Measurements from ENCODE around the gene PLXNA4. TPM values are rescaled to one million over a fixed set of nuclear protein-coding genes. Genes with fewer than 3 reads are reported as not detected.

PLXNA4 gene
- total RNA-seq, 1 experiment from 2014 or later, result 1.0 TPM

DNA sequence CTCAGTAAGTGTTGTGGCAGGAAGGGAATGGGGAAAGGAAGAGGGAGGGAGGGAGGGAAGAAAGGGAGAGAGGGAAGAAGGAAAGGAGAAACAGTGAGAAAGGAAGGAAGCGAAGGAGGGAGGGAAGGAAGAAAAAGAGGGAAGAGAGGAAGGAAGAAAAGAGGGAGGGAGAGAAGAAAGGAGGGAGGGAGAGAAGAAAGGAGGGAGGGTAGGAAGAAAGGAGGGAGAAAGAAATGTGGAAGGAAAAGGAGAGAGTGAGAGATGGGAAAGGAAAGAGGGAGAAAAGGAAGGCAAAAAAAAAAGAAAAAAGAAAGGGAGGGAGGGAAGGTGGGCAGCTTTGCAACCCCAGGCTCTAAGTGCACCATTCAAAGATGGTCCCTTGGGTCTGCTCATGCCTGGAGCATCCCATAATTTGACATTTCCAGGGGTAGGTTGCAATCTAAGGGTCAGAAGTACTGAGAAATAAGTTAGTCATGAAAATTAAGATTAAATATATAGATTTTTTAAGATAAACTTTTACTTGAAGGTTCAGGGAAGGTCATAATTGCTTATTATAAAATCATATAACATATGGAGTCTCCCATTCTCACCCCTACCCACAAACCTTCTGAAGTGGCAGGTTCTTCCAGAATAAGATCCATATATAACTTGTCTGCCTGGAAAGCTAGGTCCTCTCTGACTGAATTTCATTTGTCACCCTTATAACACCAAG lies 249.2 kb downstream of the PLXNA4 start:
- ChIA-PET CTCF (no interaction called here), POLR2A (ENCODE audit: unreplicated experiment) (interaction anchor here (0.6 kb wide), 1 partner anchor 156 kb away, joined by 3 read pairs; no protein-coding TSS in a partner anchor)
- intact Hi-C loops (cut with micrococcal nuclease; ENCODE audit: unreplicated experiment), result no loop called here
- Histone ChIP-seq H3K4me2 (no peak overlapping the region), H3K9me2 (ENCODE audit: insufficient read depth) (no peaks in the 10 kb centered on the region), H3K9me3 (ENCODE audit: insufficient read depth, low read depth) (no peaks in the 10 kb centered on the region), H2AFZ (no peak overlapping the region), H3K4me1 (replicated peaks; ENCODE audit: insufficient read depth) (no peaks in the 10 kb centered on the region), H4K20me1 (ENCODE audit: insufficient read depth) (no peaks in the 10 kb centered on the region), H3K4me3 (no peak overlapping the region), H3K27ac (no peak overlapping the region), H3K79me2 (ENCODE audit: low read depth) (no peaks in the 10 kb centered on the region), H3K27me3 (ENCODE audit: insufficient read depth, low read depth) (peaks cover 97% of the 10 kb centered on the region), H3K36me3 (ENCODE audit: low read depth) (no peaks in the 10 kb centered on the region), H3F3A (ENCODE audit: insufficient read depth, low read depth) (no peaks in the 10 kb centered on the region)
- no peak for DNase-seq
- no peak for TF ChIP-seq EZH2 (IDR thresholded peaks at IDR 0.05; ENCODE audit: low read depth)
- TF ChIP-seq, protein P1, sequence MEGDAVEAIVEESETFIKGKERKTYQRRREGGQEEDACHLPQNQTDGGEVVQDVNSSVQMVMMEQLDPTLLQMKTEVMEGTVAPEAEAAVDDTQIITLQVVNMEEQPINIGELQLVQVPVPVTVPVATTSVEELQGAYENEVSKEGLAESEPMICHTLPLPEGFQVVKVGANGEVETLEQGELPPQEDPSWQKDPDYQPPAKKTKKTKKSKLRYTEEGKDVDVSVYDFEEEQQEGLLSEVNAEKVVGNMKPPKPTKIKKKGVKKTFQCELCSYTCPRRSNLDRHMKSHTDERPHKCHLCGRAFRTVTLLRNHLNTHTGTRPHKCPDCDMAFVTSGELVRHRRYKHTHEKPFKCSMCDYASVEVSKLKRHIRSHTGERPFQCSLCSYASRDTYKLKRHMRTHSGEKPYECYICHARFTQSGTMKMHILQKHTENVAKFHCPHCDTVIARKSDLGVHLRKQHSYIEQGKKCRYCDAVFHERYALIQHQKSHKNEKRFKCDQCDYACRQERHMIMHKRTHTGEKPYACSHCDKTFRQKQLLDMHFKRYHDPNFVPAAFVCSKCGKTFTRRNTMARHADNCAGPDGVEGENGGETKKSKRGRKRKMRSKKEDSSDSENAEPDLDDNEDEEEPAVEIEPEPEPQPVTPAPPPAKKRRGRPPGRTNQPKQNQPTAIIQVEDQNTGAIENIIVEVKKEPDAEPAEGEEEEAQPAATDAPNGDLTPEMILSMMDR (conservative IDR thresholded peaks at IDR 0.05), result no peak
- no TSS peak for BruUV-seq (replicated peaks)

DNA sequence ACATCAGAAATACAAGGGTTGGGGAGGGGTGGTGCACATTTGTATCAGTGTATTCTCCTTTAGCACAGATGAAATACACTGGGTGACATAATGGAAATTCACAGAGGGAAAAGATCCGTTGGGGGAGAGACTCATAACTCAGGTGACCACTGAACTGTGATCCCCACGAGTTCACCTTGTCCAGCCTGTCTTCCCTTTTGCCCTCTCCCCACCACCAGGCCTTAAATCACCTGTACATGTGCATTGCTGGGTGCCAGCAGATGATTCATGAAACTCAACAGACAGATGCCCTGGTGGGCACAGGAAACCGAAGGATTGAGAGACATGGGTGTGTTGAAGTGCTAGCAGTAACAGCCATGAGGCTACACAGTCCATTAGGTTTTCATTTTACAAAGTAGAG lies 253.3 kb downstream of the PLXNA4 start:
- Histone ChIP-seq H3K9me3 (ENCODE audit: insufficient read depth, low read depth) (no peaks in the 10 kb centered on the region), H3K4me3 (no peak overlapping the region), H4K20me1 (ENCODE audit: insufficient read depth) (no peaks in the 10 kb centered on the region), H2AFZ (no peak overlapping the region), H3F3A (ENCODE audit: insufficient read depth, low read depth) (no peaks in the 10 kb centered on the region), H3K4me2 (no peak overlapping the region), H3K79me2 (ENCODE audit: low read depth) (no peaks in the 10 kb centered on the region), H3K9me2 (ENCODE audit: insufficient read depth) (no peaks in the 10 kb centered on the region), H3K27ac (no peak overlapping the region), H3K36me3 (ENCODE audit: low read depth) (no peaks in the 10 kb centered on the region), H3K4me1 (replicated peaks; ENCODE audit: insufficient read depth) (no peaks in the 10 kb centered on the region), H3K27me3 (ENCODE audit: insufficient read depth, low read depth) (peaks cover 89% of the 10 kb centered on the region)
- ChIA-PET POLR2A (ENCODE audit: unreplicated experiment) (no interaction called here), CTCF (no interaction called here)
- no peak for DNase-seq
- no TSS peak for BruUV-seq (replicated peaks)
- TF ChIP-seq, protein P1 (conservative IDR thresholded peaks at IDR 0.05), result no peak
- no peak for TF ChIP-seq EZH2 (IDR thresholded peaks at IDR 0.05; ENCODE audit: low read depth)
- intact Hi-C loops (cut with micrococcal nuclease; ENCODE audit: unreplicated experiment), result no loop called here

DNA sequence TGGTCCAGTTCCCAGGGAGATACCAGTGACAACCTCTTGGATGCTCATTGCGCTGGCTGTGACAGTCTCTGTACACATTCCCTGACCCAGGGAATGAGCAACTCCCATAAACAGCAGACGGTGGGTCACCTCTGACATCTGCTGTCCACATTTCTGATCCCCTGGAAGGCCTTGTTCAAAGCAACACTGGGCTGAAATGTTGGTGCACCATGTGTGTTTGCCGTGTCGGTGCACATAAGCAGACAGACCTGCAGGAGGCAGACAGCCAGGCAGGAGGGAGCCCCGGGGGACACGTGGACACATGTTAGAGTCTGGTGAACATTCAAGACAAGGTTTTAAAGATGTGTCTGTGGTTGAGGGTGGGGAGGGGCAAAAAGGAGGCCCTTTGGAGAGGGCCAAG lies 254.9 kb downstream of the PLXNA4 start:
- Histone ChIP-seq H4K20me1 (ENCODE audit: insufficient read depth) (no peaks in the 10 kb centered on the region), H3K27me3 (ENCODE audit: insufficient read depth, low read depth) (peaks cover 75% of the 10 kb centered on the region), H3K4me1 (replicated peaks; ENCODE audit: insufficient read depth) (no peaks in the 10 kb centered on the region), H3F3A (ENCODE audit: insufficient read depth, low read depth) (no peaks in the 10 kb centered on the region), H3K9me2 (ENCODE audit: insufficient read depth) (no peaks in the 10 kb centered on the region), H3K4me3 (no peak overlapping the region), H3K79me2 (ENCODE audit: low read depth) (no peaks in the 10 kb centered on the region), H3K36me3 (ENCODE audit: low read depth) (no peaks in the 10 kb centered on the region), H3K9me3 (ENCODE audit: insufficient read depth, low read depth) (no peaks in the 10 kb centered on the region), H3K27ac (no peak overlapping the region), H3K4me2 (no peak overlapping the region), H2AFZ (no peak overlapping the region)
- no TSS peak for BruUV-seq (replicated peaks)
- intact Hi-C loops (cut with micrococcal nuclease; ENCODE audit: unreplicated experiment), result no loop called here
- TF ChIP-seq, protein P1 (conservative IDR thresholded peaks at IDR 0.05), result no peak
- no peak for TF ChIP-seq EZH2 (IDR thresholded peaks at IDR 0.05; ENCODE audit: low read depth)
- ChIA-PET POLR2A (ENCODE audit: unreplicated experiment) (no interaction called here), CTCF (no interaction called here)
- no peak for DNase-seq

Measured in PC-9 (cell line).